ENCODE results near the gene FRZB.

GRCh38 chr2:182826496-182826895 is 39.9 kb downstream of the FRZB start:
- TF ChIP-seq EZH2 (IDR thresholded peaks at IDR 0.05; ENCODE audit: borderline replicate concordance, low read depth, low read length) (no peak), NR2C2 (CRISPR knock-in tag; IDR thresholded peaks at IDR 0.05) (no peak), NR2C2 (tag; IDR thresholded peaks at IDR 0.05) (no peak), CREB1 (IDR thresholded peaks at IDR 0.05) (no peak), CREB1 (CRISPR knock-in tag; IDR thresholded peaks at IDR 0.05) (no peak)
- TF ChIP-seq, protein P1, sequence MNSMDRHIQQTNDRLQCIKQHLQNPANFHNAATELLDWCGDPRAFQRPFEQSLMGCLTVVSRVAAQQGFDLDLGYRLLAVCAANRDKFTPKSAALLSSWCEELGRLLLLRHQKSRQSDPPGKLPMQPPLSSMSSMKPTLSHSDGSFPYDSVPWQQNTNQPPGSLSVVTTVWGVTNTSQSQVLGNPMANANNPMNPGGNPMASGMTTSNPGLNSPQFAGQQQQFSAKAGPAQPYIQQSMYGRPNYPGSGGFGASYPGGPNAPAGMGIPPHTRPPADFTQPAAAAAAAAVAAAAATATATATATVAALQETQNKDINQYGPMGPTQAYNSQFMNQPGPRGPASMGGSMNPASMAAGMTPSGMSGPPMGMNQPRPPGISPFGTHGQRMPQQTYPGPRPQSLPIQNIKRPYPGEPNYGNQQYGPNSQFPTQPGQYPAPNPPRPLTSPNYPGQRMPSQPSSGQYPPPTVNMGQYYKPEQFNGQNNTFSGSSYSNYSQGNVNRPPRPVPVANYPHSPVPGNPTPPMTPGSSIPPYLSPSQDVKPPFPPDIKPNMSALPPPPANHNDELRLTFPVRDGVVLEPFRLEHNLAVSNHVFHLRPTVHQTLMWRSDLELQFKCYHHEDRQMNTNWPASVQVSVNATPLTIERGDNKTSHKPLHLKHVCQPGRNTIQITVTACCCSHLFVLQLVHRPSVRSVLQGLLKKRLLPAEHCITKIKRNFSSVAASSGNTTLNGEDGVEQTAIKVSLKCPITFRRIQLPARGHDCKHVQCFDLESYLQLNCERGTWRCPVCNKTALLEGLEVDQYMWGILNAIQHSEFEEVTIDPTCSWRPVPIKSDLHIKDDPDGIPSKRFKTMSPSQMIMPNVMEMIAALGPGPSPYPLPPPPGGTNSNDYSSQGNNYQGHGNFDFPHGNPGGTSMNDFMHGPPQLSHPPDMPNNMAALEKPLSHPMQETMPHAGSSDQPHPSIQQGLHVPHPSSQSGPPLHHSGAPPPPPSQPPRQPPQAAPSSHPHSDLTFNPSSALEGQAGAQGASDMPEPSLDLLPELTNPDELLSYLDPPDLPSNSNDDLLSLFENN (IDR thresholded peaks at IDR 0.05; ENCODE audit: low read depth in 2 of 2, low read length in 2 of 2) = no peak

Data from K562 (cell line).